GM12891 (cell line): Measurements from ENCODE around the gene CAPSL.

Source experiments
- POLR2A ChIP-seq: IDR thresholded peaks from 2 replicates; pipeline ENCODE4 v1.6.1; 2011; ENCODE audit warnings: low read depth, low read length, control low read depth
- SPI1 ChIP-seq: IDR thresholded peaks from 2 replicates; pipeline ENCODE4 v1.6.1; 2011; ENCODE audit warnings: low read depth, low read length, control low read depth

GRCh38 chr5:35861718-35862117, 76.7 kb downstream of the CAPSL start:
- TF ChIP-seq SPI1 (no peak), POLR2A (no peak)
